NOMO-1 treated with dmso at 0.1 percent for 144 hours (cell line): ENCODE results near the gene SFXN1.
A peak's percentile ranks its signal among the peaks of the same experiment; 100 is the strongest.

ENCODE experiments used
- DNase-seq: peaks from one replicate; lab custom pipeline; 2025; ENCODE audit not compliant: unreplicated experiment; lab: John Stamatoyannopoulos, UW

Gene SFXN1

GRCh38 chr5:175567954-175568353, 89.6 kb downstream of the SFXN1 start:
- no peak for DNase-seq

GRCh38 chr5:175569701-175570100, 91.3 kb downstream of the SFXN1 start:
- DNase-seq = no peak

- DNase-seq = no peak
Observed at GRCh38 chr5:175572886-175573285, 94.5 kb downstream of the SFXN1 start.

- no peak for DNase-seq
Observed at GRCh38 chr5:175573493-175574269, 95.3 kb downstream of the SFXN1 start.

GRCh38 chr5:175575301-175575700, 96.9 kb downstream of the SFXN1 start:
- DNase-seq = no peak

GRCh38 chr5:175576096-175576495, 97.7 kb downstream of the SFXN1 start:
- peak; percentile 15 for DNase-seq

- DNase-seq = no peak
Observed at GRCh38 chr5:175576591-175576990, 98.2 kb downstream of the SFXN1 start.
